Parathyroid adenoma (tissue), 2 donors: ENCODE data around the gene ZC3HAV1L.

ENCODE experiments used
- H2AFZ ChIP-seq: fragments of 300-600 bp; sonication (generic); one replicate; pipeline ENCODE4 v1.7.0; 2017; ENCODE audit warnings: antibody characterized with exemption, mild to moderate bottlenecking
- H3K27ac ChIP-seq: fragments of 300-600 bp; sonication (generic); one replicate; pipeline ENCODE4 v1.7.0; 2017
- H3K27me3 ChIP-seq: fragments of 300-600 bp; sonication (generic); one replicate; pipeline ENCODE4 v1.7.0; 2017; ENCODE audit warnings: low read length; ENCODE audit not compliant: control insufficient read depth, insufficient read depth
- H3K36me3 ChIP-seq: fragments of 300-600 bp; sonication (generic); one replicate; pipeline ENCODE4 v1.7.0; 2017; ENCODE audit warnings: low read length; ENCODE audit not compliant: control insufficient read depth, insufficient read depth
- H3K4me1 ChIP-seq: fragments of 300-600 bp; sonication (generic); one replicate; pipeline ENCODE4 v1.7.0; 2017; ENCODE audit warnings: control low read depth
- H3K4me2 ChIP-seq: fragments of 300-600 bp; sonication (generic); one replicate; pipeline ENCODE4 v1.7.0; 2017; ENCODE audit warnings: low read length
- H3K4me3 ChIP-seq: fragments of 300-600 bp; sonication (generic); one replicate; pipeline ENCODE4 v1.7.0; 2017; ENCODE audit warnings: low read depth, low read length
- H3K79me2 ChIP-seq: fragments of 300-600 bp; sonication (generic); one replicate; pipeline ENCODE4 v1.7.0; 2017; ENCODE audit warnings: control low read depth
- H3K9ac ChIP-seq: fragments of 300-600 bp; sonication (generic); one replicate; pipeline ENCODE4 v1.7.0; 2017; ENCODE audit warnings: mild to moderate bottlenecking
- H3K9me3 ChIP-seq: fragments of 300-600 bp; sonication (generic); one replicate; pipeline ENCODE4 v1.7.0; 2017; ENCODE audit warnings: low read length; ENCODE audit not compliant: control insufficient read depth
- TF ChIP-seq, protein P1 (sequence below): fragments of 300-600 bp; sonication (generic); IDR thresholded peaks from one replicate; pipeline ENCODE4 v1.7.0; 2017; ENCODE audit warnings: antibody characterized with exemption, mild to moderate bottlenecking
- donor health status: primary hyperparathyroidism.

Gene ZC3HAV1L

DNA sequence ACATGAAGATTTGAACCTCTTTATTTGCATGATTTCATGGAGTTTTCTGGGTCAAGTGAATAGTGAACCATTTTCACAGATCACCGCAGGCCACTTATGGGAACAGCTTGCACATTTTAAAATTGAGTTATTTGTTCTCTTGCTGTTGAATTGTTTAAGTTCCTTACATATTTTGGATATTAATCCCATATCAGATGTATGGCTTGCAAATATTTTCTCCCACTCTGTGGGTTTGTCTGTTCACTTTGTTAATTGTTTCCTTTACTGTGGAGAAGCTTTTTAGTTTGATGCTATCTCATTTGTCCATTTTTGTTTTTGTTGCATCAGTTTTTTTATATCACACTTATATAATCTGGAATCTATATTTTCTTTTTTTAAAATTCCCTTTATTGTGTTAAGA lies 14.1 kb upstream of the ZC3HAV1L start:
- no peaks in the 10 kb centered on the region for H3K36me3 ChIP-seq
- H3K4me1 ChIP-seq: no peaks in the 10 kb centered on the region
- TF ChIP-seq, protein P1, sequence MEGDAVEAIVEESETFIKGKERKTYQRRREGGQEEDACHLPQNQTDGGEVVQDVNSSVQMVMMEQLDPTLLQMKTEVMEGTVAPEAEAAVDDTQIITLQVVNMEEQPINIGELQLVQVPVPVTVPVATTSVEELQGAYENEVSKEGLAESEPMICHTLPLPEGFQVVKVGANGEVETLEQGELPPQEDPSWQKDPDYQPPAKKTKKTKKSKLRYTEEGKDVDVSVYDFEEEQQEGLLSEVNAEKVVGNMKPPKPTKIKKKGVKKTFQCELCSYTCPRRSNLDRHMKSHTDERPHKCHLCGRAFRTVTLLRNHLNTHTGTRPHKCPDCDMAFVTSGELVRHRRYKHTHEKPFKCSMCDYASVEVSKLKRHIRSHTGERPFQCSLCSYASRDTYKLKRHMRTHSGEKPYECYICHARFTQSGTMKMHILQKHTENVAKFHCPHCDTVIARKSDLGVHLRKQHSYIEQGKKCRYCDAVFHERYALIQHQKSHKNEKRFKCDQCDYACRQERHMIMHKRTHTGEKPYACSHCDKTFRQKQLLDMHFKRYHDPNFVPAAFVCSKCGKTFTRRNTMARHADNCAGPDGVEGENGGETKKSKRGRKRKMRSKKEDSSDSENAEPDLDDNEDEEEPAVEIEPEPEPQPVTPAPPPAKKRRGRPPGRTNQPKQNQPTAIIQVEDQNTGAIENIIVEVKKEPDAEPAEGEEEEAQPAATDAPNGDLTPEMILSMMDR: no peak
- no peak overlapping the region for H3K4me2 ChIP-seq
- H3K79me2 ChIP-seq: no peaks in the 10 kb centered on the region
- no peak overlapping the region for H3K9ac ChIP-seq
- H3K9me3 ChIP-seq: no peaks in the 10 kb centered on the region
- H3K27me3 ChIP-seq: no peaks in the 10 kb centered on the region
- H3K27ac ChIP-seq: no peak overlapping the region
- no peak overlapping the region for H2AFZ ChIP-seq
- no peak overlapping the region for H3K4me3 ChIP-seq

DNA sequence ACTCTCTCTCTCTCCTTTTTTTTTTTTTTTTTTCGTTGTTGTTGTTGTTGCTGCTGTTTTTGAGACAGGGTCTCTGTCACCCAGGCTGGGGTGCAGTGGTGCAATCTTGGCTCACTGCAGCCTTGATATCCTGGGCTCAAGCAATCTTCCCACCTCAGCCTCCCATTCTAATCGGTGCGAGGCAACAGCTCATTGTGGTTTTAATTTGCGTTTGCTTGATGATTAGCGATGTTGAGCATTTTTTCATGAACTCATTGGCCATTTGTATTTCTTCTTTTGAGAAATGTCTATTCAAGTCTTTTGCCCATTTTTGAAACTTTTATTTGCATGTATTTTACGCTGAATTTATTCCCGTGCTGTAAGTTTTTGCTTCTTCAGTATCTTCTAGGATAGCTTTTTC lies 13.3 kb upstream of the ZC3HAV1L start:
- H3K4me2 ChIP-seq: no peak overlapping the region
- no peak overlapping the region for H3K27ac ChIP-seq
- H3K9me3 ChIP-seq: no peaks in the 10 kb centered on the region
- no peak overlapping the region for H3K9ac ChIP-seq
- H3K4me3 ChIP-seq: no peak overlapping the region
- H3K79me2 ChIP-seq: no peaks in the 10 kb centered on the region
- H2AFZ ChIP-seq: no peak overlapping the region
- no peaks in the 10 kb centered on the region for H3K27me3 ChIP-seq
- TF ChIP-seq, protein P1: no peak
- H3K36me3 ChIP-seq: no peaks in the 10 kb centered on the region
- H3K4me1 ChIP-seq: peaks cover 3% of the 10 kb centered on the region

DNA sequence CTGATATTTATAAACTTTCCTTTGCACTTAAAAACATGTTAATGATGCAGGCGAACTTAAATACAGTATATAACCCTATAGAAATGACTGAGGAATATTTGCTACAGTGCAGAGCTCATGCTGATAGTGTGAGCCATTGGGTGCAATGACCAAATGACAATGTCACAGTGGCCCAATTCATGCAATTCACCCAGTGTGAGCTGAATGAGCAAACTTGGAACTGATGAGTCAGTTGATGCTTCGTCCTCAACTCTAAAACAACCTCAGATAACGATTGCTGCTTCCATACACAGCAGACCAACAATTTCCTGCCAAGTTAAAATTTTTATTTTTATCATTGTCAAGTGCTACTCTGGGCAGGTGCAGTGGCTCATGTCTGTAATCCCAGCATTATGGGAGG lies 12.1 kb upstream of the ZC3HAV1L start:
- Histone ChIP-seq H3K9ac (no peak overlapping the region), H3K4me2 (no peak overlapping the region), H3K27me3 (no peaks in the 10 kb centered on the region), H3K27ac (no peak overlapping the region), H3K4me1 (peaks cover 3% of the 10 kb centered on the region), H2AFZ (no peak overlapping the region), H3K9me3 (no peaks in the 10 kb centered on the region), H3K79me2 (no peaks in the 10 kb centered on the region), H3K36me3 (no peaks in the 10 kb centered on the region), H3K4me3 (no peak overlapping the region)
- TF ChIP-seq, protein P1: no peak

DNA sequence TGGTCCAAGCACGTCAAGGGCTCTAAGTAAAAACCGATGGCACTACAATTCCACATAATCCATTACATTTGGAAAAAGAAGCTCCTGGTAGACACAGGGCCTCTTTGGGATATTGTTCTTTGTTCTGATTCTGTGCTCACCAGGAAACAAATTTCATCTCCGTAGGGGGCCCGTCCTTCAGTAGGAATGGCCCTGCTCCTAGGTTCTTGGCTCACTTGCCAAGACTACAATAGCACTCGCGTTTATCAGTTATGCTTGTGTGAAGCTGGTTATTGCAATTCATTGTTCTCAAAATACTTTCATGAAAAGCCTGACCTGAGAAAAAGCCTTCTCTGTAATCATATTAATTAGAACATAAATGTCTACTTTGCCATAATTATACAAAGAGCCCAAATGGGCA lies 10.3 kb upstream of the ZC3HAV1L start:
- Histone ChIP-seq H3K79me2 (no peaks in the 10 kb centered on the region), H3K9ac (no peak overlapping the region), H3K4me1 (peaks cover 3% of the 10 kb centered on the region), H3K27ac (no peak overlapping the region), H3K9me3 (no peaks in the 10 kb centered on the region), H3K27me3 (no peaks in the 10 kb centered on the region), H3K4me2 (no peak overlapping the region), H3K4me3 (no peak overlapping the region), H3K36me3 (no peaks in the 10 kb centered on the region), H2AFZ (no peak overlapping the region)
- TF ChIP-seq, protein P1: no peak
